NOMO-1 treated with DMSO at 0.1 percent for 48 hours (cell line): ENCODE measurements around the gene RAE1.

ENCODE experiments used
- DNase-seq: peaks from one replicate; lab custom pipeline; 2025; ENCODE audit not compliant: unreplicated experiment; lab: John Stamatoyannopoulos, UW

Gene RAE1

GRCh38 chr20:57398901-57399535 is 48.0 kb downstream of the RAE1 start:
- DNase-seq = no peak

- DNase-seq = no peak
These were observed 48.6 kb downstream of the RAE1 start for GRCh38 chr20:57399587-57400155.

GRCh38 chr20:57400231-57400701 is 49.2 kb downstream of the RAE1 start:
- no peak for DNase-seq

GRCh38 chr20:57400821-57401564 is 49.9 kb downstream of the RAE1 start:
- no peak for DNase-seq

- DNase-seq = no peak
These were observed 50.5 kb downstream of the RAE1 start for GRCh38 chr20:57401565-57401918.

- no peak for DNase-seq
These were observed 51.4 kb downstream of the RAE1 start for GRCh38 chr20:57402206-57403125.

GRCh38 chr20:57403216-57403615 is 52.2 kb downstream of the RAE1 start:
- DNase-seq = no peak

- DNase-seq = no peak
These were observed 53.0 kb downstream of the RAE1 start for GRCh38 chr20:57404006-57404405.

- no peak for DNase-seq
These were observed 53.5 kb downstream of the RAE1 start for GRCh38 chr20:57404419-57405072.

- DNase-seq = no peak
These were observed 54.4 kb downstream of the RAE1 start for GRCh38 chr20:57405236-57406016.

- DNase-seq = no peak
These were observed 56.5 kb downstream of the RAE1 start for GRCh38 chr20:57407541-57407956.

- no peak for DNase-seq
These were observed 57.1 kb downstream of the RAE1 start for GRCh38 chr20:57408131-57408530.

GRCh38 chr20:57408536-57409233 is 57.6 kb downstream of the RAE1 start:
- DNase-seq = no peak

- no peak for DNase-seq
These were observed 58.2 kb downstream of the RAE1 start for GRCh38 chr20:57409316-57409671.

- no peak for DNase-seq
These were observed 58.8 kb downstream of the RAE1 start for GRCh38 chr20:57409672-57410397.

- DNase-seq = no peak
These were observed 59.4 kb downstream of the RAE1 start for GRCh38 chr20:57410398-57410920.

GRCh38 chr20:57410924-57411323 is 59.9 kb downstream of the RAE1 start:
- no peak for DNase-seq

GRCh38 chr20:57411406-57412283 is 60.6 kb downstream of the RAE1 start:
- DNase-seq = no peak
